GM18873 (cell line): Measurements from ENCODE around the gene FAM83C.

Source experiments
- ATAC-seq: cut with Tn5 transposase; IDR thresholded peaks from one replicate; pipeline ENCODE4 v1.9.1; 2021; ENCODE audit warnings: mild to moderate bottlenecking, moderate library complexity, moderate number of reproducible peaks; ENCODE audit not compliant: unreplicated experiment, low FRiP score

FAM83C gene

DNA sequence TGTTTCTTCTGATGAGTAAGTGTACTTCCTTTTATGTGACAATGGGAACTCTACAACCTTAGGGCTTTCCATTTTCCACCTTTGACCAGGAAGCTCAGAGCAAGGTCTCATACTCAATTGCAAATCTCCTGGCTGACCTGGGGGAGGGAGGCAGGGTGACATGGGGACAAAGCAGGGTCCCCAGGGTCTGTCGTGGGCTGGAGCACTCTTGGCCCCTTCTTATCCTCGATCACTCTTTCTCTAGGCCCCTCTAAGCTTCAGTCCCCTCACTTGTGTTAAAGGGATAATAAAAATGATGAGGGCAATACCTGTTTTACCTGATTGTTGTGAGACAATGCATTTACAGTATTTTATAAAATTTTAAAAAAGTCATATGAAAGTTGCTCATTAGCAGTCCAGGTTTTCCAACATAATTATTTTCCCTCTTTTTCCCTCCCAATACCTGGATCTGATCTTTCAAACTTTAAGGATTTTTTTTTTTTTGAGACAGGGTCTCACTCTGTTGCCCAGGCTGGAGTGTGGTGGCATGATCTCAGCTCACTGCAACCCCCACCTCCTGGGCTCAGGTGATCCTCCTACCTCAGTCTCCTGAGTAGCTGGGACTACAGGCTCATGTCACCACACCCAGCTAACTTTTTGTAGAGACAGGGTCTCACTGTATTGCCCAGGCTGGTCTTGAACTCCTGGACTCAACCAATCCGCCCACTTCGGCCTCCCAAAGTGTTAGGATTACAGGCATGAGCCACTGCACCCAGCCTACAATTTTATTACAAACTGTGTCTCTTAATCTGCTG lies 8.4 kb upstream of the FAM83C start:
- no peak for ATAC-seq

DNA sequence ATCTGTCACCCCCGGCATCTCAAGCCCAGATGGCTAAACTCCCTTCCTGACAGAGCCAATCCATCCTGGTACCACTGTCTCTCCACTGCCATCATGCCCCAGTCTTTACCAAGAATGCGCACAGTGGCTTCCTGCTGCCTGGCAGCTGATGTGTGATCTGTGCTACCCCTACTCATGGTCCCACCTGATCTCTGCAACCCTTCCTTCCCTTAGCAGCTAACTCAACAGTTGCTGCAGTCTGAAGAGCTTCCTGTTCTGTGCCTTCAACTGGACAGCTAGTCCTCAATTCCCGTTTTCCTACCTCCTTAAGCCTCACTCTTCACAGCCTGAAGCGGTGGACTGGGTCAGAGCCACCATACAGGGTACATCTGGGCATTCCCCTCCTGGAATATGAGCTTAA lies 7.6 kb upstream of the FAM83C start:
- ATAC-seq, result no peak

DNA sequence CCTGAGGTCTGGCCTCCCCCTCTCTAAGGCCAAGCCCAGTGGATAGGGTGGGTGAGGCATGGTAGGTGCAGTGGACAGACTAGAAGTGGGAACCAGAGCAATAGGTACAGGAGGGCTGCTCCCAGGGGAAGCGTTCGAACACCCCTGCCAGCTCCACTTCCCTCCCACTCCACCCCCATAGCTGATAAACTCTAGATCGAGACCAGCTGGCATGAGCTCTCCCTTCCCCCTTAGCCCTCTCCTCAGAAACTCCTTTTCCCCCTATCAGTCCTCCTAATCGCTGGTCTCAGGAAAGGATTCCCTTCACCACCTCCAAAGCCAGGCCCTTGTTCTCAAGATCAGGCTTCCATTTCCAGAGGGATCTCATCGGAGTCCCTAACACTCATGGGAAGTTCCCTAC lies 6.0 kb upstream of the FAM83C start:
- no peak for ATAC-seq

DNA sequence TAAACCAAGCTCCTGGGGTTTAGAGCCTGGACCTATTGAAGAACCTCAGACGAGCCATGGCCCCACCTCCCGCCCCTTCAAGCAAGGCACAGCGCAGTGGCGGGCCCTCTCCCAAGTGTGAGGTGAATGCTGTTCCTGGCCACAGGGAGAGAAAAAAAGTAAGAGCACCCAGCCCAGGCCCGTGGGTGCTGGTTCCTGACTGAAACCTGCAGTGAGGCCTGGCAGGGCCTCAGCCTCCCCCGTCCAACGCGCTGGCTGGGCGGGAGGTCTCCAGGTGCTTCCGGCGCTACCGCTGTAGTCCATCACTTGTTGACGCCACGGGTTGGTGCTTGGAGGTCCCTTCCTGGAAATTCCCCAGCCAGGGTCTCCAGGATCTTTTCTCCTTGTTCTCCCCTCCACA lies 5.5 kb upstream of the FAM83C start:
- no peak for ATAC-seq

DNA sequence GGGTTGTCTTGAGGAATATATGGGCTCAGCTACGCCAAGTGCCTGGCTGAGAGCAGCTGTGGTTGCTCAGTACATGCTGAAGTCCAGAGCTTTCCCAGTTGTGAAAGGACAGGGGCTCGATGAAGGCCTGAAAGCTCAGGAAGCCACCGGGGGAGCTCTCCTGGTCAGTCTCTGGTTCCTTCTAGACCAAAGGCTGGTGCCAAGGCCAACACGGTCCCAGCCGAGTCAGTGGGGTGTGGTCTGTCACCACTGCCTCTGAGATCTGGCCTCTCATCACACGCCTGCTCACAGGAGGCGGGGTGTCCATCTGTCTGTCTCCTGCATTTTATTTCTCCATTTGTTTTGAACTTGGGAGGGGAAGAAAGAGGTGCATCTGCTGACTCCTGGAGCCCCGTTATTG lies 4.9 kb upstream of the FAM83C start:
- ATAC-seq, result no peak

DNA sequence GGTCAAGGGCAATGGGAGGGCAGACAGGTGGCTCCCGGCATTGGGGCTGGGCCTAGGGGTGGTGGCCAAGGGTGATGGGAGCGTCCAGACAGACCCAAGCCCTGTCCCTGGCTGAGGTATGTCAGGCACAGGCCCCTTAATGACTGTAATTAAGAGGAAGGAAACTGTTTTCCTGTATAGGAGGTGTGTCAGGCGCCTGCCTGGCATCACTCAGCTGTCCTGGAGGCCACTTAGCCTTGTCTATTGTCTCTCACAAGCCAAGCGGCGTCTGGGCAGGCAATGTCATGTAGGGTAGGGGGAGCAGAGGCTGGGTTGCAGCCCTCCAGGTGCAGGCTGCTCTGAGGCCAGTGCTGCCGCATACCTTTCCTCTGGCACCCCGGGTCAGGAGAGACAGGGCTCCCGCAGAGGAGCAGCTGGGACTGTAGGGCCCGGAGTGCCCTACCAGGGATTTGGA lies 3.9 kb upstream of the FAM83C start:
- ATAC-seq, result no peak

DNA sequence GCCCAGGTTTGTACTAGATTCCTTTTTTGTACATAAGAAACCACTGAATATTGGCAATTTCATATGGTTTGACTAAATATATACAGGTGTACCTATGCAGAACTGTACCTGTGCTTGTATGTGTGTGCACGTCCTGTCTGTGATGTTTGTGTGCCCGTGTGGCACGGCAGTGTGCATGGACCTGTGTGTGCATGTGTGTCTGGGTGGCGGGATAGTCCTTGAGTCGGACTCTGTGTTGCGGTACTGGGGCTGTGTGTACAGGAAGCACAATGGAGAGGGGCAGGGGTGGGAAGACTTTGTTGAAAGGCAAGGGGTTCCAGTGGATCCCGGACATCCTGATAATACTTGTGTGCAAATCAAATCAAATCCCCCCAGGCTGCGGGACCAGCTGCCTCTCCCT lies 3.4 kb upstream of the FAM83C start:
- ATAC-seq, result no peak

DNA sequence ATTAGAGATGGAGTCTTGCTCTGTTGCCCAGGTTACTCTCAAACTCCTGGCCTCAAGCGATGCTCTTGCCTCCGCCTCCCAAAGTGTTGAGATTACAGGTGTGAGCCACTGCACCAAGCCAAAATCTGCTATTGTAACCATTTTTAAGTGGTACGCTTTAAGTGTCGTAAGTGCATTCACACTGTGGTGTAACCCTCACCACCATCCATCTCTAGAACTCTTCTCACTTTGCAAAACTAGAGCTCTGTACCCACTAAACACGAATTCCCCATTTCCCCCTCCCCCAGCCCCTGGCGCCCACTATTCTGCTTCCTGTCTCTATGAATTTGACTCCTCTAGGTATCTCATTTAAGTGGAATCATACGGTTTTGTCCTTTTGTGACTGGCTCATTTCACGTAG lies 2.8 kb upstream of the FAM83C start:
- ATAC-seq, result no peak

DNA sequence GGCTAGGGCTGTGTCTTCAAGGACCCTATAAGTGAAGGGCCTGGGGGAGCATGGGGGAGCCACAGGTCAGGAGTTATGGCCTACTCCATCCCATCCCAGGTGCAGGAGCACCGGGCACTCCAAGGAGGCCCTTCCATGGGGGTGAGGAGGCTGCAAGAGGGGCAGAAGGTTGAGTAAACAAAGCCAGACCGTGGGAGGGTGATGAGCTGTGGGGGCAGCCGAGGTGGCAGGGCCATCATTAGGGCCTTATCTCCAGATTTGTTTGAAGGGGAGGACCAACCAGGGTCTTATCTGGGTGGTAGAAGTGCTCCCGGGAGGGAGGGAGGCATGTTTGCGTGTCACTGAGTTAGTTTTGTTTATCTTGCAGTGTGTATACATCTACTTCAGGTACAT lies 2.1 kb upstream of the FAM83C start:
- ATAC-seq, result no peak

DNA sequence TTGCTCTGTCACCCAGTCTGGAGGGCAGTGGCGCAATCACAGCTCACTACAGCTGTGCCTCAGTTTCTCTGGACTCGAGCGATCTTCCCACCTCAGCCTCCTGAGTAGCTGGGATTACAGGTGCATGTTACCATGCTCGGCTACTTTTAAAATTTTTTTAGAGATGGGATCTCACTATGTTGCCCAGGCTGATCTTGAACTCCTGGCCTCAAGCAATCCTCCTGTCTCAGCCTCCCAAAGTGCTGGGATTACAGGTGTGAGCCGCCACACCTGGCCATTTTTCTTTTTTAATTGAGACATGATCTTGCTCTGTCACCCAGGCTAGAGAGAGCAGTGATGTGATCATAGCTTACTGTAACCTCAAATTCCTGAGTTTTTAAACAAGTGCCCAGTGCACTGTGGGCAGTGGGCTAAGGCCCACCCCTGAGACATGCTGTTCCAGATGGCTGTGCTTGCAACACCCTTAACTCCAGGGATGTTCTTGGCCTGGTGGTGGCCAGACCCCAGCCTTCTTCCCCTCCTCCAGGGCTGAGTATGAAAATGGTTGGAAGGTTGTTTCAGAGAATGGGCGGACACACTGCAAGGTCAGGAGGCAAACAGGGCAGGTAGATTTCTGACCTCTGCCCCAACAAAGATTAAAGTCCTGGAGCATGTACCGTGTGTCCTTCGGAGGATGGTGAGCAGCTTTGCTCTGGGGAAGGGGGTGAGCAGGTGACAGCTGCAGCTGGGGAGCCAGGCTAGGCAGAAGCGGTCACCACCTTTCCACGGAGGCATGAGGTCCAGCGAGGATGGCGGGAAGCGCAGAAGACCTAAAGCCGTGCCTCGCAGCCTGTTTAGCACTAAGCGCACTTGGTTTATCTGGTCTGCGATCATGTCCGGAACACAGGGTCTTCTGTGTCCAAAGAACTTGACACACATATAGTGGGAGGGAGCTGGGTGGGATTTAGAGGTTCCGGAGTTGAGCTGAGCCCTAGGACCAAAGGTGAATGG lies 1.4 kb upstream of the FAM83C start:
- ATAC-seq, result no peak

DNA sequence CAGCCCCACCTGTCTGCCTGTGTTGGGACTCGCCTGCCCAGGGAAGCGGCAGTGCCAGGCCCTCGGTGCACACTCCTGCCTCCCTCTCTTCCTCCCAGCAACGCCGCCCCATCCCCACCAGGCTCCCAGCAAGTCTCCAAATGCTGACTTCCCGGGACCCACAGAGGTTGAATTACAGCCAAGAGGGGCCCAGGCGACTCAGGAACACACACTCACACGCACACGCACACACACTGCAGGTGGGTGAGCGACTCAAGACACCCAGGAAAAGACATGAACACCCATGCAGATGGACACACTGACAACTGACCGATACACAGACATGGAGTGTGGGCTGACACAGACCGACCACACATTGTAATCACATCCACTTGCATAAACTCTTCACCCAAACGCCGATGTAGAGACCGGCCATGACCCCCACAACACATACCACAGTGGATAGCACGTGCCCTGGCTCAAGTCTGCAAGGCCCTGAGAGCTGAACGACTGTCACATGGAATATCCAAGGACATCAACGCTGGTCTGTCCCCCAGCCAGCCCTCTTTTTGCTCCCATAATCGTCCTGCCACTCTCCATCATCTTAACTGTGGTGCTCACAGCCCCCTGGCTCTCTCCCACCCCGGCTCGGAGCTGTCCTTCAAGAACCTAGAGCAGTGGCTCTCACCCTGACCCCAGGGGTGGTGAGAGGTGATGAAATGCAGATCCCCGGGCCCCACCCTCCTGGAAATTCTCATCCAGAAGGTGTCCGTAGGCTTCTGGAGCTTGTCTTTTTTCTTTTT lies 470 bp upstream of the FAM83C start:
- ATAC-seq, result no peak

DNA sequence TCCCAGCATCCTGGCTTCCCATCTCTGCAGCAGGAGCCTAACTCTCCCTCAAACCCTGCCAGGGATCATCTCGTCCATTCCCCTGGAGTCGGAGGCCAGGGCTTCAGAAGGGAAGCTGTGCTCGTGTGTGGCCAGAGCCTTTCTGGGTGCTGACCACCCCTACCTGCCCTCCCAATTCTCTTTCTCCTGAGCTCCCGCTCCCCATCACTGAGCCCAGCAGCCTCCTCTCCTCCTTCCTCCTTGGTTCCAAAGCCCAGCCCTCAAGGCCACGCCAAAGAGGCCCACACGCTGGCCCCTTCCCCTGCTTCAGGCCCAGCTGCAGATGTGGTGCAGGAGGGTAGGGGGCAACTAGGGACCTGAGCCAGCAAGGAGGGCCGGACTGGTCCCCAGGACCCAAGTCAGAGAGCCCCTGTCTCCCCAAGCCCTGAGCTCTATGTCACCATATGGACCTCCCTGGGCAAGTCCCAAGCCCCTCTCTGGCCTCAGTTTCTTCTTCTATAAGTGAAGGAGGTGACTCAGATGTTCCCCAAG lies 1.3 kb downstream of the FAM83C start:
- no peak for ATAC-seq

DNA sequence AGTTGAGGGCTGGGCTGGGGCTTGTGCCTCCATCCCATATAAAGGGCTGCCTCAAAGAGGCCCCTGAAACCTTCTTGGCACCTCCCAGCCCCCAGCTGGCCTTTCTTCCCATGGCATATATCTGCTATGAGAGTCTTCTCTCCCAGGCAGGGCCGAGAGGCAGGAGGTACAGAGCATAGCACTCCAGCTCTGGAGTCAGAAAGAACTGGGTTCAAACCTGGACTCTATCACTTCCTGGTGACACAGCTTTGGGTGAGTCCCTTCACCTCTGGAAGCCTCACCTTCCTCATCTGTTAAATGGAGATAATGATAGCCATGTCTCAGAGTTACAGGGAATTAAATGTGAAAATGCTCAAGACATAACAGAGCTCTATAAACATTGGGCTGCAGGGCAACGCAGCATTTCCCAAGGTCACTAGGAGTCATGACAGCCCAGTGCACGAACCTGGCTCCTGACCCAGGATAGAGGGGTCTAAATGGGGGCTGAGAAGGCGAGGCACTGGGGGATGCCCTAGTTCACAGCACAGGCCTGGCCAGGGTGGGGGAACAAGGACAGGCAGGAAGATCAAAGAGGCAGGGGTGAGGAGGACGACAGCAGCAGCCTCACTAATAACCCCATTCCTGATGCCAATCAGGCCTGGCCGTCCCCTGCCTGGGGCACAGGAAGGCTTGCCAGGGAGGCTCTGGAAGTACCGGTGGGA lies 1.9 kb downstream of the FAM83C start:
- no peak for ATAC-seq

DNA sequence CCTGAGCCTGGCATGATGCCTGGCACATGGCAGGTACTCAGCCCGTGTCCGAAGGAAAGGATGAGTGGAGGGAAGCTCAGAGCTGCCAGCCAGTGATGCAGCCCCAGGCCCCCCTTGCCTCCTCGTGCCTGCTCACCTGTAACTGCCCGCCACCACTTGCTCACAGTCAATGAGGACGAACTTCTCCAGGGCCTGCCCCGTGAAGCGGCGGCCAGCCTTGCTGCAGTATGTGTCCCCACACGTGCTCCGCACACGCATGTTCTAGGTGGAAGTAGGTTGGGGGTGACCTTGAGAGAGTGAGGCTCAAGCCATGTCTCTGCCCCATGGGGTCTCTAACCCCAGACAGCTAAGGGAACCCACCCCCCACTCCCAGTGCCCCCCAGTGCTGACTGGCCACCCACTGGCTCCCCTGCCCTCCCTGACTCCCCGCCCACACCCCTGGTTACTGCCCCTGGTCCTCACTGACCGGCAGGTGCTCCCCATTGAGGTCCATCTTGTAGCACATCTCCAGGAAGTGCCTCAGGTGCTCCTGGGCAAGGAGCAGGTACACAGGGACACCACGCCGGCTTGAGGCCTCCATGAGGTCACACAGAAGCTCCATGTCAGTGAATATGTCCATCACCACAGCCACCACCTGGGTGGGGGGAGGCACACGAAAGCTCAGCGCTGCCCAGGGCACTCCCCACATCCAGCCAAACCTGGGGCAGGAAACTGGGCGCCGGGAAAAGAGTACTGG lies 3.7 kb downstream of the FAM83C start:
- ATAC-seq, result no peak

DNA sequence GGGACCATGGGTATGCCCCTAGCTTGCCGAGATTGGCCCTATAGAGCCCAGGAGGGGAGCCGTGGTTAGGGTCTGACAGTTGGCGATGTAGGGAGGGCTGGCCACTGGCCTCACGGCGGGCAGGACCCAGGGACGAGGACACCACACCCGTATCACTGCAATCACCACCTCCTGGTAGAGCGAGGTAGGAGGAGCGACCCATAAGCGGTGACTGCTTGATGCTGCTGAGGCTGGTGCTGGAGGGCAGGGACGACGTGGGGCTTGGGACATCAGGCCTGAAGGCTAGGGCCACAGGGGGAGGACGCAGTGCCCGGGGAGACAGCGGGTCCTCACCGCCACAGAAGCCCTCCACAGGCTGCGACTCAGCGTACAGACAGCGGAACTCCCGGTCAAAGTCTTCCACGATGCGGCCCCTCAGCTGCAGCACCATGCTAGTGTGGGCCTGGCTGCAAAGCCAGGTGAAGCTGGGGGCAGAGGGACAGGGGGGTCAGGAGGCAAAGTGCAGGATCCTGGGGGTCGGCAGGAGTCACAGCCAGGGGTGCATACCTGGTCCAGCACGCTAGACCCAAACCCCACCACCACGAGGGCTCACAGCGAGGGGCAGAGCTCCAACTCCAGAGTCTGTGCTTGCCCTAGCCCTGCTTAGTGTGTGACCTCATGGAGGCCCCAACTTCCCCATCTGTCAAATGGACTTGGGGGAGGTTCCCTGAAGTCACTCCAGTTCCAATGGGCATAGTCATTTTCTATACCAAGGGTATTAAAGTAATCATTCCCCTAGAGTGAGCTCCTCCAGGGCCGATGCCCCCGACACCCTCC lies 4.5 kb downstream of the FAM83C start:
- ATAC-seq, result no peak

DNA sequence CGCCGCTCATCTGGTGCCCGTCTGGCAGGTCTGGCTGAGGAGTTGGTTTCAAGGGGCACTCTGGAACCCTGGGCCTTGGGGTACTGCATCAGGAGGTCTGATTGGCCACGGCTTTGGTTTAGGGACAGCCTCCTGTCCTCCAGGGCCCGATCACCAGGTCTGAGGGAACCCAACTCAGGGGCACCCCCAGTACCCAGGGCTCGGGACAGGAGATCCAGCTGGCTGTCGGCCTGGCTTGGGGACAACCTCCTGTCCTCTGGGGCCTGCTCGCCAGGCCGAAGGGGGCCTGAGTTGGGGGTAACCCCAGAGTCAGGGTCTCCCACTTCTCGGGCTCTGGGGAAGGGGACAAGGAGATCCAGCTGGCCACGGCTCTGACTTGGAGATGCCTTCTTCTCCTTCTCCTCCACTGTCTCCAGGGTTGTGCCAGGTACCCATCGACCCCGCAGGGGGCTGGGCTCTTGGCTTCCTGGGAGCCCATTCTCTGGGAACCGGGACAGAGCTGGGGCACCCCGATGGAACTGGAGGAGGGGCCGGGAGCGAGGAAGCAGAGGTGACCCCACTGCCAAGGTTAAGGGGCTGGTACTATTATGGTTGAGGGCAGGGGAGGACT lies 5.2 kb downstream of the FAM83C start:
- no peak for ATAC-seq

DNA sequence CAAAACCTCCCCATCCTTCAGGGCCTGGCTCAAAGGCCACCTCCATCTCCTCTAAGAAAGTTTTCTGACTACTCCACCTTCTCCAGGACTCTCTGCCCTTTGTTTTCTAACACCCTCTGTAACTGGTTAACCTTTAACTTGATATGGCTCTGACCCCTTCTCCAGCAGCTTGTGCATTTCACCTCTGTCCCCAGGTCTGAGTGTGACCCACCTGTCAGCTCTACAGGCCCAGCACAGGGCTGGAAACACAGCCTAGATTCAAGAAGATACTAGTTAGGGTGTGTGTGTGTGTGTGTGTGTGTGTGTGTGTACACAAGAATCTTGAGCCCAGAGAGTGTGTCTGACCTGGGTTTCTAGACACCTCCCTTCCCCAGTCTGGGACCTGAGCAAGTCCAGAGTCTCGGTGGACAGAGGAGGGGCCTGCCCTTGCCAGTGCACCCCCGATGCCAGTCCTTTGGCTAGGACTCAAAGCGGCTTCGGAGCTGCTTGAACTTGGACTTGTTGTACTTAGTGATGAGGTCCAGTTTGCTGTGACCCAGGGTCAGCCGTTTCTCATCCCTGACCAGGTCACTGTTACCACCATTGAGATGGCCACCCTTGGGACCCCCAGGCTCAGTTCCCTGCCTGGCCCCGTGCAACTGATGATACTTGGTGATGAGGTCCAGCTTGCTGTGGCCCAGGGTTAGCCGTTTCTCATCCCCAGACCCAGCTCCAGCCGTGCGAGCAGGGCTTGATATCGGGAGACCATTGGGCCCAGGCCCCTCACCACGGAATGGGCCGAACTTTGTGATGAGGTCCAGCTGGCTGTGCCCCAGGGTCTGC lies 5.9 kb downstream of the FAM83C start:
- ATAC-seq, result no peak
